Measurements from ENCODE around the gene SCIMP. TPM values are rescaled to one million over a fixed set of nuclear protein-coding genes. Genes with fewer than 3 reads are reported as not detected.
"Not testable (repeated sequence)": the region's sequence is repeated elsewhere in the genome, so short reads cannot be mapped to it uniquely, and the experiment has no call there.

SCIMP gene
- total RNA-seq, 1 donor from 2014 or later, result 2.2 TPM

- TF ChIP-seq POLR2AphosphoS5 (IDR thresholded peaks at IDR 0.05; ENCODE audit: insufficient read depth in 1 of 2, low read depth in 1 of 2), result no peak
- TF ChIP-seq POLR2A (IDR thresholded peaks at IDR 0.05), result no peak
- TF ChIP-seq CTCF (IDR thresholded peaks at IDR 0.05), result no peak
- Histone ChIP-seq H3K27ac (no peak overlapping the region), H3K4me1 (no peaks in the 10 kb centered on the region), H3K27me3 (no peaks in the 10 kb centered on the region), H3K4me3 (no peak overlapping the region), H3K9me3 (no peaks in the 10 kb centered on the region), H3K36me3 (no peaks in the 10 kb centered on the region)
- DNase-seq (ENCODE audit: extremely low spot score in 2 of 2), result no peak
- intact Hi-C loops (cut with DNase I), result loop anchor here (5.0 kb wide), 1 partner anchor 1898 kb away; no protein-coding TSS in a partner anchor
These were observed 70.2 kb downstream of the SCIMP start for GRCh38 chr17:5164436-5164835.

GRCh38 chr17:5161793-5162192 is 72.9 kb downstream of the SCIMP start:
- H3K27me3 ChIP-seq; H3K27ac ChIP-seq; H3K4me1 ChIP-seq; H3K9me3 ChIP-seq; H3K4me3 ChIP-seq; DNase-seq (ENCODE audit: extremely low spot score in 2 of 2); H3K36me3 ChIP-seq: not testable (repeated sequence)
- intact Hi-C loops (cut with DNase I), result loop anchor here (5.0 kb wide), 1 partner anchor 1901 kb away; no protein-coding TSS in a partner anchor

- H3K4me3 ChIP-seq; H3K27me3 ChIP-seq; H3K36me3 ChIP-seq; H3K9me3 ChIP-seq; H3K4me1 ChIP-seq; H3K27ac ChIP-seq; DNase-seq (ENCODE audit: extremely low spot score in 2 of 2): not testable (repeated sequence)
- intact Hi-C loops (cut with DNase I), result loop anchor here (5.0 kb wide), 1 partner anchor 1902 kb away; no protein-coding TSS in a partner anchor
These were observed 74.0 kb downstream of the SCIMP start for GRCh38 chr17:5160702-5161101.

Other genes with a start within 250 kb of the SCIMP start
- 36.3 TPM for gene CAMTA2, start 247.2 kb downstream of the SCIMP start, total RNA-seq
- 1.7 TPM for gene INCA1, start 237.3 kb downstream of the SCIMP start, total RNA-seq
- gene KIF1C, start 236.9 kb downstream of the SCIMP start, total RNA-seq, result 46.9 TPM
- 0.49 TPM for gene SLC52A1, start 199.4 kb downstream of the SCIMP start, total RNA-seq
- 3.4 TPM for gene ZFP3, start 156.4 kb downstream of the SCIMP start, total RNA-seq
- 4.9 TPM for gene ZNF232, start 123.0 kb downstream of the SCIMP start, total RNA-seq
- 0.49 TPM for gene USP6, start 118.8 kb downstream of the SCIMP start, total RNA-seq
- 13.8 TPM for gene ZNF594, start 43.0 kb downstream of the SCIMP start, total RNA-seq
- 33.4 TPM for gene RABEP1, start 47.4 kb upstream of the SCIMP start, total RNA-seq
- 72.2 TPM for gene NUP88, start 184.8 kb upstream of the SCIMP start, total RNA-seq
- 43.5 TPM for gene RPAIN, start 185.3 kb upstream of the SCIMP start, total RNA-seq
- gene C1QBP, start 204.3 kb upstream of the SCIMP start, total RNA-seq, result 97.0 TPM
- gene DHX33, start 234.1 kb upstream of the SCIMP start, total RNA-seq, result 14.0 TPM